D721Med (cell line): ENCODE results near the gene AQP1.

Source experiments
- DNase-seq: peaks from one replicate; pipeline ENCODE4 v3.0.0; 2011; ENCODE audit warnings: low spot score; ENCODE audit not compliant: insufficient read length
- FAIRE-seq: peaks from 2 replicates; lab custom pipeline; 2011; peaks lifted over from hg19 to GRCh38; lab: Jason Lieb, UNC
- CTCF ChIP-seq: IDR thresholded peaks from 2 replicates; pipeline ENCODE4 v1.5.1; 2012; ENCODE audit warnings: mild to moderate bottlenecking, control low read depth; ENCODE audit not compliant: insufficient read depth; ENCODE audit errors: missing control alignments

Gene AQP1

DNA sequence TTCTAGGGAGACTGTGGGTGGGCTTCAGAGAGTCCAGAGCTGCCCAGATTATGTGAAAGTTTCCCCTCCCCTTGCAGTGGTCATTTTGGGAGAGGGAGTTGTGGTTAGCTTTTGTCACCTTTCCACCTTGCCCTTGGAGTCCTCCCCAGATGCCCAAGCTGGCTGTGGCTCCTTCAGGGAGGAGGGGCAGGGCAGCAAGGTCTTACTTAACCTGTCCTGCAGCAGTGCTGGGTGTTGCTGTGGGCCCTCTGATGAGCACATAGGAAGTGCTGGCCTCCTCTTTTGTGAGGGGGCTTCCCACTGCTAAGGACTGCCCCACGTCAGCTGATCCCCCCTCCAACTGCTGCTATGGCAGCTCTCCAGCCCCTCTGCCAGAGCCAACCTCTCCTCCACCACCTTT is 17.6 kb upstream of the AQP1 start:
- no peak for FAIRE-seq

GRCh38 chr7:30894866-30895605 is 16.6 kb upstream of the AQP1 start:
- DNase-seq (no peak), FAIRE-seq (no peak)
- peak; percentile 27 for TF ChIP-seq CTCF

More for the DNA sequence above, 17.6 kb upstream of the AQP1 start:
- DNase-seq, result no peak
- no peak for TF ChIP-seq CTCF

GRCh38 chr7:30896036-30896435 is 15.6 kb upstream of the AQP1 start:
- TF ChIP-seq CTCF, result no peak
- no peak for FAIRE-seq
- no peak for DNase-seq

GRCh38 chr7:30896783-30897637 is 14.6 kb upstream of the AQP1 start:
- FAIRE-seq (no peak), DNase-seq (no peak)
- no peak for TF ChIP-seq CTCF

GRCh38 chr7:30897770-30898169 is 13.9 kb upstream of the AQP1 start:
- DNase-seq (no peak), FAIRE-seq (no peak)
- TF ChIP-seq CTCF, result no peak

GRCh38 chr7:30898411-30898810 is 13.2 kb upstream of the AQP1 start:
- no peak for DNase-seq
- TF ChIP-seq CTCF, result no peak
- no peak for FAIRE-seq
